HG03045 (cell line): ENCODE measurements around the gene ULK4.
"Not testable (repeated sequence)": the region's sequence is repeated elsewhere in the genome, so short reads cannot be mapped to it uniquely, and the experiment has no call there.

Source experiments
- ATAC-seq: cut with Tn5 transposase; IDR thresholded peaks from one replicate; pipeline ENCODE4 v1.9.1; 2021; ENCODE audit warnings: mild to moderate bottlenecking, moderate library complexity; ENCODE audit not compliant: unreplicated experiment

The ULK4 gene

GRCh38 chr3:41961751-41962679 is at the start of gene ULK4:
ULK4 (minus strand) TSS chr3:41962103; CDS start chr3:41954759, 7,344 bp downstream.
- ATAC-seq: peak; percentile 95

- no peak for ATAC-seq
Measured at GRCh38 chr3:42010530-42010929, 48.6 kb upstream of the ULK4 start.

GRCh38 chr3:42009456-42009855 is 47.6 kb upstream of the ULK4 start:
- no peak for ATAC-seq

- no peak for ATAC-seq
Measured at GRCh38 chr3:42007785-42008184, 45.9 kb upstream of the ULK4 start.

GRCh38 chr3:42005401-42005800 is 43.5 kb upstream of the ULK4 start:
- no peak for ATAC-seq

- ATAC-seq: no peak
Measured at GRCh38 chr3:42002790-42003189, 40.9 kb upstream of the ULK4 start.

GRCh38 chr3:42001777-42002176 is 39.9 kb upstream of the ULK4 start:
- ATAC-seq: no peak

- no peak for ATAC-seq
Measured at GRCh38 chr3:41999909-42000308, 38.0 kb upstream of the ULK4 start.

GRCh38 chr3:41997702-41998550 is 36.0 kb upstream of the ULK4 start:
- ATAC-seq: no peak

- ATAC-seq: no peak
Measured at GRCh38 chr3:41991437-41991836, 29.5 kb upstream of the ULK4 start.

GRCh38 chr3:41989518-41989917 is 27.6 kb upstream of the ULK4 start:
- no peak for ATAC-seq

- ATAC-seq: no peak
Measured at GRCh38 chr3:41987627-41988026, 25.7 kb upstream of the ULK4 start.

GRCh38 chr3:41986561-41986960 is 24.7 kb upstream of the ULK4 start:
- ATAC-seq: no peak

- no peak for ATAC-seq
Measured at GRCh38 chr3:41985018-41985417, 23.1 kb upstream of the ULK4 start.

- ATAC-seq: not testable (repeated sequence)
Measured at GRCh38 chr3:41983091-41983490, 21.2 kb upstream of the ULK4 start.

- ATAC-seq: not testable (repeated sequence)
Measured at GRCh38 chr3:41977401-41977800, 15.5 kb upstream of the ULK4 start.

- ATAC-seq: no peak
Measured at GRCh38 chr3:41975416-41976103, 13.7 kb upstream of the ULK4 start.

GRCh38 chr3:41974223-41974622 is 12.3 kb upstream of the ULK4 start:
- ATAC-seq: no peak

GRCh38 chr3:41972802-41973201 is 10.9 kb upstream of the ULK4 start:
- no peak for ATAC-seq

GRCh38 chr3:41966206-41966605 is 4.3 kb upstream of the ULK4 start:
- no peak for ATAC-seq

- ATAC-seq: no peak
Measured at GRCh38 chr3:41963823-41964222, 1.9 kb upstream of the ULK4 start.
